ENCODE measurements around the gene PCYT1B. TPM values are rescaled to one million over a fixed set of nuclear protein-coding genes. Genes with fewer than 3 reads are reported as not detected.
A peak's percentile ranks its signal among the peaks of the same experiment; 100 is the strongest.

Gene PCYT1B
- total RNA-seq, 4 donors from 2014 or later: 0.13 to 3.5 (median 1.7) TPM

DNA sequence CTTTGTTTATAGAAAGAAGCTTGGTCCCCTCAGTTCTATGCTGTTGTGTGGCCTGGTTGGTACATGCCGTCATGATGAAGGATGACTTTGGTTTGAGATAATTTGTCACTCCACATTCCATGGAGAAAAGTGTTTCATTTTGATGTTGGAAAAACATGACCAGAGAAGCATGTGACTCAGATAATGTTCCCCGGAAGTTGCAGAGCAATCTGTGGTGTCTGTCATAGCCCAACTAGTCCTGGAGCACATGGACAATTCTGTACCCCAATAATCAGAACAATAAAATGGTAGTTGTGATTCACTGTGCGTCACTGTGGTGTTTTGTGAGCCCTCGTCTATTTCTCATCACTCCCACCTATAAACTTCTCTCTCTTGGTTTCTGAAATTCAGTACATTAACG is 97.0 kb downstream of the PCYT1B start:
- no peak for TF ChIP-seq POLR2A (IDR thresholded peaks at IDR 0.05)
- TF ChIP-seq, protein P1, sequence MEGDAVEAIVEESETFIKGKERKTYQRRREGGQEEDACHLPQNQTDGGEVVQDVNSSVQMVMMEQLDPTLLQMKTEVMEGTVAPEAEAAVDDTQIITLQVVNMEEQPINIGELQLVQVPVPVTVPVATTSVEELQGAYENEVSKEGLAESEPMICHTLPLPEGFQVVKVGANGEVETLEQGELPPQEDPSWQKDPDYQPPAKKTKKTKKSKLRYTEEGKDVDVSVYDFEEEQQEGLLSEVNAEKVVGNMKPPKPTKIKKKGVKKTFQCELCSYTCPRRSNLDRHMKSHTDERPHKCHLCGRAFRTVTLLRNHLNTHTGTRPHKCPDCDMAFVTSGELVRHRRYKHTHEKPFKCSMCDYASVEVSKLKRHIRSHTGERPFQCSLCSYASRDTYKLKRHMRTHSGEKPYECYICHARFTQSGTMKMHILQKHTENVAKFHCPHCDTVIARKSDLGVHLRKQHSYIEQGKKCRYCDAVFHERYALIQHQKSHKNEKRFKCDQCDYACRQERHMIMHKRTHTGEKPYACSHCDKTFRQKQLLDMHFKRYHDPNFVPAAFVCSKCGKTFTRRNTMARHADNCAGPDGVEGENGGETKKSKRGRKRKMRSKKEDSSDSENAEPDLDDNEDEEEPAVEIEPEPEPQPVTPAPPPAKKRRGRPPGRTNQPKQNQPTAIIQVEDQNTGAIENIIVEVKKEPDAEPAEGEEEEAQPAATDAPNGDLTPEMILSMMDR (IDR thresholded peaks at IDR 0.05): no peak
- DNase-seq: no peak
- Histone ChIP-seq H3K4me3 (no peak overlapping the region), H3K36me3 (no peaks in the 10 kb centered on the region), H3K9me3 (no peaks in the 10 kb centered on the region), H3K27ac (peak overlapping the region in 2 of 4 donors; percentile 12 to 48), H3K27me3 (no peaks in the 10 kb centered on the region), H3K4me1 (peaks cover 0 to 3% (median 0%) of the 10 kb centered on the region in 3 donors)
- intact Hi-C loops (cut with DNase I): no loop called here
- 68 to 82% methylated on average over 5 of the region's 5 CpGs for WGBS, 2 donors

DNA sequence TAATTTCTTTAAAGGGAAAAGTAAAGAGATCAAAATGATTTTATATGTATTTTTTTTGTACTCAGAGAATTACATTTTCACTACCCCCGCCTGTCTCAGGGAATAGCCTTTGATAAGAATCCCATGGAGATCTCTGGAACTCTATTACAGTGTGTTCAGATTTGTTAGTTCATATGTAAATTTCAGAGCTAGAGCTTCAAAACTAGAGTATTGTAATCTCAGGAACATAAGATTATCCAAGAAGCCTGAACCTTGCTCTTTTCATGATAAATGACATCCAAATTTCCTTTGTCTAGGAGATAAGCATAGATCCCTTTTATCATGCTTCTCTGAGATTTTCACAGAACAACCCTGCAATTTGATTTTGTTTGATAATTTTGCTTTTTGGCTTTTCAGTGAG is 99.2 kb downstream of the PCYT1B start:
- Histone ChIP-seq H3K9me3 (no peaks in the 10 kb centered on the region), H3K27me3 (no peaks in the 10 kb centered on the region), H3K27ac (no peak overlapping the region), H3K36me3 (no peaks in the 10 kb centered on the region), H3K4me3 (no peak overlapping the region), H3K4me1 (peaks cover 0 to 3% (median 0%) of the 10 kb centered on the region in 3 donors)
- intact Hi-C loops (cut with DNase I): no loop called here
- no peak for TF ChIP-seq POLR2A (IDR thresholded peaks at IDR 0.05)
- TF ChIP-seq, protein P1 (IDR thresholded peaks at IDR 0.05): no peak
- WGBS, 2 donors: 83 to 100% methylated on average over 1 of the region's 1 CpG
- DNase-seq: no peak

DNA sequence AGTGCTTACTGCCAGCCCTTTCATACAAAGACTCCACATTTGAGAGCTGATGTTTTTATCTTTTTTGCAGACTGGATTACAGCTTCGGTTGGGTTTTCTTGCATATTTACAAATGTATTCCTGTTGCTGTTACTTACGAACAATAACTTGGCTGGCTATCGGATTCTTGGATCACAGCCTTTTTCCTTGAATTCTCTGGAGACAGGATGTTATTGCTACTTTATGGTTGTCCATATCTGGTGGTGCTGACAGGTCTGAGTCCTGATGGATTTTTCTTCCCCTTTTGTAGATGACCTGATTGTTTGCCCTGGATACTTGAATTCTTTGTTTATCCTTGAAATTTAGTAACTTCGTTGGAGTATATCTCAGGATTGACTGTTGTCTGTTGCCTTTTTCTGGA is 104.4 kb downstream of the PCYT1B start:
- H3K27me3 ChIP-seq: no peaks in the 10 kb centered on the region
- TF ChIP-seq, protein P1 (IDR thresholded peaks at IDR 0.05): no peak
- no peak for TF ChIP-seq POLR2A (IDR thresholded peaks at IDR 0.05)
- no peak overlapping the region for H3K27ac ChIP-seq
- H3K4me3 ChIP-seq: no peak overlapping the region
- intact Hi-C loops (cut with DNase I): no loop called here
- H3K9me3 ChIP-seq: no peaks in the 10 kb centered on the region
- H3K36me3 ChIP-seq: no peaks in the 10 kb centered on the region
- no peak for DNase-seq
- H3K4me1 ChIP-seq: no peaks in the 10 kb centered on the region
- WGBS, 2 donors: 60% methylated on average over 4 of the region's 4 CpGs

DNA sequence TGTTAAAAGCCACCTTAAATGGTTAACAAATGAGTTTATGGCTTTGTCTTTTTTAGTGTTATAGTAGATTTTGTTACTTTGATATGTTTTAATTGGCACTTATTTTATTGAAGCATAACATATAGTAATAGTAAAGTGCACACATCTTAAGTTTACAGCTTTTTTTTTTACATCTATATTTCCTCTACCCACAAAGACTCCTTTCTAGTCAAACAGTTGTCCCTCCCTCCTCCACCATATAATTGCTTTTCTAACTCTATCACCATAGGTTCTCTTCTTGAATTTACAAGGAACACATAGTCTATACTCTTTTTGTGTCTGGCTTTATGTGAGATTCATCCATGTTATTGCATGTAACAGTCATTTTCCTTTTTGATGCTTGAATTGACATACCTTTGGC is 110.6 kb downstream of the PCYT1B start:
- Histone ChIP-seq H3K4me3 (no peak overlapping the region), H3K27me3 (no peaks in the 10 kb centered on the region), H3K36me3 (peaks cover 0 to 18% (median 0%) of the 10 kb centered on the region in 3 donors), H3K4me1 (no peaks in the 10 kb centered on the region), H3K27ac (no peak overlapping the region), H3K9me3 (no peaks in the 10 kb centered on the region)
- no peak for TF ChIP-seq POLR2A (IDR thresholded peaks at IDR 0.05)
- TF ChIP-seq, protein P1 (IDR thresholded peaks at IDR 0.05): no peak
- intact Hi-C loops (cut with DNase I): no loop called here
- no peak for DNase-seq

DNA sequence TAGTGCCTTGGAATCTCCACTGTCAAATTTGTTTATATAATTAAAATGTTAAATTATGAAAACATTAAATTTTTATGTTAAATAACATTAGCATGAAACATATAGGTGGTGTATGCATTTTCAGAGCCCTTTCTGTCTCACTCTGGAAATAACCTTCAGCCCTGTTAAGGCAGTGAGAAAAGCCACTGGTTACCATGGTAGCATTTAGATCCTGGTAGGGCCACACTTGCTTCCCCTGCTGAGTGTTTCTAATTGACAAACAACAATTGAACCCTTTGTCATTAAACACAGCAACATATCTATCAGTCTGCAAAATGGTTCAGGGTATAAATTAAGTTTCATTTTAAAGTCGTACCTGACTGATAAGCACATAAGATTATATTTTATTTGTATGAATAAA is 118.5 kb downstream of the PCYT1B start:
- DNase-seq: no peak
- WGBS, 2 donors: 68 to 88% methylated on average over 1 of the region's 1 CpG

More for the DNA sequence above, 118.5 kb downstream of the PCYT1B start:
- H3K4me1 ChIP-seq: no peaks in the 10 kb centered on the region
- H3K9me3 ChIP-seq: no peaks in the 10 kb centered on the region
- intact Hi-C loops (cut with DNase I): no loop called here
- H3K4me3 ChIP-seq: no peak overlapping the region
- H3K36me3 ChIP-seq: peaks cover 0 to 28% (median 0%) of the 10 kb centered on the region in 3 donors
- H3K27me3 ChIP-seq: no peaks in the 10 kb centered on the region
- H3K27ac ChIP-seq: no peak overlapping the region
- no peak for TF ChIP-seq POLR2A (IDR thresholded peaks at IDR 0.05)
- TF ChIP-seq, protein P1 (IDR thresholded peaks at IDR 0.05): no peak
